HAP-1 (cell line): ENCODE data around the gene PAPOLB.

Experiments
- DNase-seq, 2 experiments: peaks; one replicate each; pipeline ENCODE4 v3.0.0-alpha.2; 2016 to 2020; ENCODE audit warnings: low spot score in 2 of 2
- H3K27me3 ChIP-seq: fragments of 250-450 bp; sonication (Bioruptor Pico); 2 replicates; pipeline ENCODE4 v1.5.1; 2020; ENCODE audit warnings: low read depth, mild to moderate bottlenecking, moderate library complexity
- H3K36me3 ChIP-seq: fragments of 250-450 bp; sonication (Bioruptor Pico); replicated peaks from 2 replicates; pipeline ENCODE4 v1.5.1; 2020; ENCODE audit warnings: mild to moderate bottlenecking
- H3K4me1 ChIP-seq: fragments of 250-450 bp; sonication (Bioruptor Pico); 2 replicates; pipeline ENCODE4 v1.5.1; 2020; ENCODE audit warnings: mild to moderate bottlenecking
- H3K4me3 ChIP-seq: fragments of 250-450 bp; sonication (Bioruptor Pico); 2 replicates; pipeline ENCODE4 v1.5.1; 2020; ENCODE audit warnings: mild to moderate bottlenecking, moderate library complexity
- H3K9me3 ChIP-seq: fragments of 250-450 bp; sonication (Bioruptor Pico); 2 replicates; pipeline ENCODE4 v1.5.1; 2020; ENCODE audit warnings: mild to moderate bottlenecking, moderate library complexity
- in situ Hi-C: fragments of 300-500 bp; cut with MboI; formaldehyde crosslinking; loops from 3 replicates; pipeline ENCODE4 v1.14.3; 2020; ENCODE audit warnings: low sequenced_read_pairs, inconsistent platforms, mixed read lengths

PAPOLB gene

GRCh38 chr7:4871056-4871680 is 9.3 kb upstream of the PAPOLB start:
- Histone ChIP-seq H3K36me3 (peaks cover 8% of the 10 kb centered on the region; the same call in 1 of the 2 replicates), H3K4me1 (no peaks in the 10 kb centered on the region), H3K27me3 (no peaks in the 10 kb centered on the region), H3K4me3 (no peak overlapping the region), H3K9me3 (no peaks in the 10 kb centered on the region)
- DNase-seq: no peak
- in situ Hi-C loops: no loop called here

DNA sequence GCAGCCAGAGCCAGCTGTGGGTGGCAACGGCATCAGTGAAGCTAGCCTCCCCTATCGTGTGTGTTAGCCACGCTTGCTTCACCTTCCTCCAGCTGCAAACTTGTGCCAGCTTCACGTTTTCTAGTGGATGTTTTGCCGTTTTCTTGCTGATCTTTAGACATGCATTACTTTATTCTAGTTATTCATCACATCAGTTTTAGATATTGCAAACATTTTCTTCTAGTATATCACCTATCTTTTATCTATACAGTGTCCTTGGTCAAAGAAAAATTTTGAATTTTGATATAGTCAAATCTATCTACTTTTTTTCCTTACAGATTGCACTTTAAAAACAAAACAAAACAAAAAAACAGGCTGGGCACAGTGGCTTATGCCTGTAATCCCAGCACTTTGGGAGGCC is 6.7 kb upstream of the PAPOLB start:
- Histone ChIP-seq H3K36me3 (no peaks in the 10 kb centered on the region), H3K4me1 (no peaks in the 10 kb centered on the region), H3K4me3 (no peak overlapping the region), H3K9me3 (no peaks in the 10 kb centered on the region), H3K27me3 (no peaks in the 10 kb centered on the region)
- DNase-seq: no peak
- in situ Hi-C loops: no loop called here

DNA sequence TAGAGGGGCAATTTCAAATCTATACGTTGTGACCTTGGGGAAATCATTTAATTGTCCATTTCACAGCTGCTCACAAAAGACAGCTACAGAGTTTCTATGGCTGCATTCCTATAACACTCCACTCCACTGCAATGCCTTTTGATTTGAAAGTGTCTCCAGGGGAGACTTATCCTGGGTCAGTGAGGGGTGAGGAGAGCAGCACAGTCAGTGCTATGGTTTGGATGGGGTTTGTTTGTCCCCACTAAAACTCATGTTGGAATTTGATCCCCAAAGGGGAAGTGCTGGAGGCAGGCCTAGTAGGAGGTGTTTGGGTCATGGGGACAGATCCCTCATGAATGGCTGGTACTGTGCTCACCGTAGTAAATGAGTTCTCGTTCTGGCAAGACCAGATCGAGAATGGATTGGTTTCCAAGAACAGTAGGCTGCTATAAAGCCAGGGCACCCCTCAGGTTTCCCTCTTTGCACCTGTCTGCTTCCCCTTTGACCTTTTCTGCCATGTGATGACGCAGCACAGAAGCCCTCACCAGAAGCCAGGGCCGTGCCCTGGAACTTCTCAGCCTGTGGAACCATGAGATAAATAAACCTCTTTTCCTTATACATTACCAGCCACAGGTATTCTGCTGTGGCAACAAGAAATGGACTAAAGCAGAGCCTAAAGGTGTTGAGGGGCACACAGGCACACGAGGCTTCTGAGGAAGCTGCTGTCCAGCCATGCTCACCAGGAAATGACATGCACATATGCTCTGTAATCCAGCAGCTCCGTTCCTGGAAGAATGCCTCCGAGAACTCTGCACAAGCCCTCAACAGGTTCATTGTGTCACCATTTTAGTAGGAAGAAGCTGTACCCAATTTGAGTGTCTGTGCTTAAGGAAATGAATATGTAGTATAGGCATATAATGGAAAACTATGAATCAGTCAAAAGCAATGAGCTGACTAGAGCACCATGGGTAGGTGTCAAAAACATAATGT is 5.0 kb upstream of the PAPOLB start:
- no peak overlapping the region for H3K4me3 ChIP-seq
- no peaks in the 10 kb centered on the region for H3K36me3 ChIP-seq
- no peaks in the 10 kb centered on the region for H3K4me1 ChIP-seq
- no peaks in the 10 kb centered on the region for H3K9me3 ChIP-seq
- no peak for DNase-seq
- in situ Hi-C loops: no loop called here
- no peaks in the 10 kb centered on the region for H3K27me3 ChIP-seq

DNA sequence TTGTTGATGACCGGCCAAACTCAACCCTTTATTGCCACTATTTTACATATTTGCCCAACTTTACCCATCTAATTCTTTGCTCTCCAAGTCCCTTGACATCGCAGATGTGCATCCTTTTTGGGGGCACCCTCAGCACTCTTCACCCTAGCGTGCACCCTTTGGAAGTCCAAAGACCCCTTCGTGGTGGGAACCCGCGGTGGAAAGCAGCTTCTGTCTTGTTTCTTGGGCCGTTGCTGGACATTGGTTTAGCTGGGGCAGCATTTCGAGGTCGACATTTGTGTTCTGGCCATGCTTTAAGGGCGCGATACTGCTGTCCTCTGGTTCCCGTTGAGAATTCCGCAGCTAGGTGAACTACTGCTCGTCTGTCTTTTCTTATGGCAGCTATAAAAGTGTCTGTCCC is 326 bp upstream of the PAPOLB start:
- in situ Hi-C loops: no loop called here

DNA sequence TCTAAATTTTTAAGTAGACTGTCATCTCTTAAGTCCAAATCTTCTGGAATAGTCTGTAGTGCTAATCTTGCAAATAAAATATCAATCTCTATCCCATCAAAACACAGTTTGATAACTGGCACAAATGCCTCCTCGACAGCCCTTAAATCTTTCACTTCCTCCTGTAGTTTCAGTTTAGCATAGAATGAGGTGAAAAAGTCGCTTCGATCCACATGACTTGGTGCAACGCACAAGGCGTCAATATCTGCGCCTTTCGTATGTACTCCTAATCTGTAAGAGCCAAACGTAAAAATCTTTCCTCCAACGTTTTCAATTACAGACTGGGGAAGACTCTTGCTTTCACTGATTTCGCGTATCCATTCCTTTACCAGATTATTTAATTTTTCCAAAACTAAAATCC is 603 bp downstream of the PAPOLB start:
- Histone ChIP-seq H3K36me3 (no peaks in the 10 kb centered on the region), H3K4me3 (no peak overlapping the region), H3K27me3 (no peaks in the 10 kb centered on the region), H3K4me1 (no peaks in the 10 kb centered on the region), H3K9me3 (no peaks in the 10 kb centered on the region)
- in situ Hi-C loops: no loop called here
- DNase-seq: no peak

More for the DNA sequence above, 326 bp upstream of the PAPOLB start:
- H3K27me3 ChIP-seq: no peaks in the 10 kb centered on the region
- DNase-seq: no peak
- no peaks in the 10 kb centered on the region for H3K4me1 ChIP-seq
- no peak overlapping the region for H3K4me3 ChIP-seq
- no peaks in the 10 kb centered on the region for H3K9me3 ChIP-seq
- no peaks in the 10 kb centered on the region for H3K36me3 ChIP-seq

DNA sequence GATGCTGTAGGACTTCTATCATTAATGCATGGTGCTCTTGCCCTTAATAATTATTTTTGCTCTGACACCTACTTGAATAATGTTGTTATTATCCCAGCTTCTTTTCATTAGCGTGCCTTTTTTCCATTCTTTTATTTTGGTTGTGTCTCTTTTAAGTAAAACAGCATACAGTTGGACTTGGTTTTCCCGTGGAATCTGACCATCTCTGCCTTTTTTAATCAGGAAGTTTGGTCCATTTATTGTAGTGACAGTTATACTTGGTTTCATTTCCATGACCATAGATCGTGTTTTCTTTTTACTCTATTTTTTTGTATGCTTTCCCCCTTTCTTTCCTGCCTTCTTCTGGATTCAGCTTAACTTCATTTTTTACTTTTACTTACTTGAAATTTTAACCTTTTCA is 4.6 kb downstream of the PAPOLB start:
- no peaks in the 10 kb centered on the region for H3K27me3 ChIP-seq
- H3K36me3 ChIP-seq: no peaks in the 10 kb centered on the region
- no peaks in the 10 kb centered on the region for H3K9me3 ChIP-seq
- no peak overlapping the region for H3K4me3 ChIP-seq
- in situ Hi-C loops: no loop called here
- H3K4me1 ChIP-seq: no peaks in the 10 kb centered on the region
- DNase-seq: no peak

- H3K4me1 ChIP-seq: no peaks in the 10 kb centered on the region
- no peak overlapping the region for H3K4me3 ChIP-seq
- H3K9me3 ChIP-seq: no peaks in the 10 kb centered on the region
- in situ Hi-C loops: no loop called here
- no peak for DNase-seq
- no peaks in the 10 kb centered on the region for H3K36me3 ChIP-seq
- H3K27me3 ChIP-seq: no peaks in the 10 kb centered on the region
These were observed 5.3 kb downstream of the PAPOLB start for GRCh38 chr7:4856336-4857057.

GRCh38 chr7:4854916-4855315 is 6.9 kb downstream of the PAPOLB start:
- peaks cover under 1% of the 10 kb centered on the region; the same call in 1 of the 2 replicates for H3K4me1 ChIP-seq
- in situ Hi-C loops: no loop called here
- no peaks in the 10 kb centered on the region for H3K36me3 ChIP-seq
- no peaks in the 10 kb centered on the region for H3K27me3 ChIP-seq
- no peak overlapping the region for H3K4me3 ChIP-seq
- H3K9me3 ChIP-seq: no peaks in the 10 kb centered on the region
- no peak for DNase-seq

GRCh38 chr7:4851459-4852422 is 10.1 kb downstream of the PAPOLB start:
- peaks cover 9% of the 10 kb centered on the region for H3K4me1 ChIP-seq
- DNase-seq: no peak
- no peaks in the 10 kb centered on the region for H3K36me3 ChIP-seq
- in situ Hi-C loops: no loop called here
- H3K4me3 ChIP-seq: no peak overlapping the region
- no peaks in the 10 kb centered on the region for H3K27me3 ChIP-seq
- H3K9me3 ChIP-seq: no peaks in the 10 kb centered on the region

GRCh38 chr7:4850262-4850795 is 11.5 kb downstream of the PAPOLB start:
- H3K4me3 ChIP-seq: no peak overlapping the region
- in situ Hi-C loops: no loop called here
- peaks cover 9% of the 10 kb centered on the region for H3K4me1 ChIP-seq
- no peaks in the 10 kb centered on the region for H3K9me3 ChIP-seq
- DNase-seq: no peak
- no peaks in the 10 kb centered on the region for H3K36me3 ChIP-seq
- H3K27me3 ChIP-seq: no peaks in the 10 kb centered on the region

- Histone ChIP-seq H3K27me3 (no peaks in the 10 kb centered on the region), H3K36me3 (no peaks in the 10 kb centered on the region), H3K4me1 (peaks cover 9% of the 10 kb centered on the region), H3K9me3 (no peaks in the 10 kb centered on the region), H3K4me3 (no peak overlapping the region)
- DNase-seq: peak; percentile 28 to 59
- in situ Hi-C loops: no loop called here
These were observed 12.4 kb downstream of the PAPOLB start for GRCh38 chr7:4849390-4849789.

GRCh38 chr7:4845740-4846142 is 16.1 kb downstream of the PAPOLB start:
- Histone ChIP-seq H3K36me3 (no peaks in the 10 kb centered on the region), H3K4me3 (no peak overlapping the region), H3K4me1 (peaks cover 9% of the 10 kb centered on the region), H3K27me3 (no peaks in the 10 kb centered on the region), H3K9me3 (no peaks in the 10 kb centered on the region)
- in situ Hi-C loops: no loop called here
- DNase-seq: no peak
